KMS-11 (cell line): ENCODE measurements around the gene CAND1.

Experiments used
- H2AFZ ChIP-seq: fragments of 200-600 bp; sonication (generic); 2 replicates; pipeline ENCODE4 v1.6.1; 2016; ENCODE audit warnings: antibody characterized with exemption, mixed run types, low read depth
- H3K27ac ChIP-seq: fragments of 200-600 bp; sonication (generic); 2 replicates; pipeline ENCODE4 v1.6.1; 2016; ENCODE audit warnings: mild to moderate bottlenecking, mixed run types
- H3K27me3 ChIP-seq: fragments of 200-600 bp; sonication (generic); 2 replicates; pipeline ENCODE4 v1.6.1; 2017; ENCODE audit warnings: mild to moderate bottlenecking, low read depth, mixed run types, moderate library complexity; ENCODE audit not compliant: insufficient read depth
- H3K36me3 ChIP-seq: fragments of 200-600 bp; sonication (generic); 2 replicates; pipeline ENCODE4 v1.6.1; 2017; ENCODE audit warnings: mild to moderate bottlenecking, mixed run types; ENCODE audit not compliant: insufficient read depth
- H3K4me1 ChIP-seq: fragments of 200-600 bp; sonication (generic); 2 replicates; pipeline ENCODE4 v1.6.1; 2016; ENCODE audit warnings: mild to moderate bottlenecking, low read depth, mixed run types; ENCODE audit not compliant: poor library complexity, severe bottlenecking
- H3K4me2 ChIP-seq: fragments of 200-600 bp; sonication (generic); 2 replicates; pipeline ENCODE4 v1.7.0; 2016; ENCODE audit warnings: mild to moderate bottlenecking, mixed run types
- H3K4me3 ChIP-seq: fragments of 200-600 bp; sonication (generic); IDR thresholded peaks from 2 replicates; pipeline ENCODE4 v1.6.1; 2017; ENCODE audit warnings: low read depth, low read length, mixed read lengths; ENCODE audit not compliant: insufficient read depth
- H3K79me2 ChIP-seq: fragments of 200-600 bp; sonication (generic); 2 replicates; pipeline ENCODE4 v1.6.1; 2016; ENCODE audit warnings: low read depth, mixed run types; ENCODE audit not compliant: insufficient read depth
- H3K9ac ChIP-seq: fragments of 200-600 bp; sonication (generic); 2 replicates; pipeline ENCODE4 v1.6.1; 2016; ENCODE audit warnings: mild to moderate bottlenecking, mixed run types
- H4K20me1 ChIP-seq: fragments of 200-600 bp; sonication (generic); 2 replicates; pipeline ENCODE4 v1.6.1; 2016; ENCODE audit warnings: mild to moderate bottlenecking, mixed run types; ENCODE audit not compliant: insufficient read depth
- TF ChIP-seq, protein P1 (sequence below): fragments of 200-600 bp; sonication (generic); conservative IDR thresholded peaks from 2 replicates; pipeline ENCODE4 v1.6.1; 2017; ENCODE audit warnings: low read depth, mild to moderate bottlenecking, antibody characterized with exemption, low read length, moderate library complexity, mixed read lengths

Gene CAND1

DNA sequence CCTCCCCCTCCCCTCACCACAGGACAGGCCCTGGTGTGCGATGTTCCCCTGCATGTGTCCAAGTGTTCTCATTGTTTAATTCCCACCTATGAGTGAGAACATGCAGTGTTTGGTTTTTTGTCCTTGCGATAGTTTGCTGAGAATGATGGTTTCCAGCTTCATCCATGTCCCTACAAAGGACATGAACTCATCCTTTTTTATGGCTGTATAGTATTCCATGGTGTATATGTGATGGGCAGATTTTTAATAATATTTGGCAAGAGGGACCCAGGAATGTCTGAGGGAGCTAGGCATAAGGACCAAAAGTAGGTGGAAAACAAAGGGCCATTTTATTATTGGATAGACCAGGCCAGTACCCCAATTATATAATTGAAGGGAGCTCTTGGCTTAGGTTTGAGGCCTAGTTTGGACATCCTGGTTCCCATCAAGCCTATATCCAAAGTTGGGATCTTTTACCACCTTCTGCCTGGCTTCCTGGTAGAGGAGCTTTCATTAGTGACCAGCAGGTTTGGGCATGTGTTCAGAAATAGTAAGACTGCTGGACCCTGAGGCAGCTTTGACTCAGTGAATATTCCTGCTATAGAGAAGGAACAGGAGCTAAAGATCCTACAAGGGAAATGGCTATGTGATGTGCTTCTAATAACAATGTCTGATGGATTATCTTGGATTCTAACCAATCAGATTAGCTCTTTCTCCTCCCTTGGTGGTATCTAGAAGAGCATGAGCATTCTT is 76.0 kb downstream of the CAND1 start:
- Histone ChIP-seq H3K27ac (no peak overlapping the region), H3K4me3 (no peak overlapping the region), H3K79me2 (no peaks in the 10 kb centered on the region), H3K27me3 (no peaks in the 10 kb centered on the region), H3K36me3 (no peaks in the 10 kb centered on the region), H3K4me2 (no peak overlapping the region), H3K4me1 (no peaks in the 10 kb centered on the region), H3K9ac (no peak overlapping the region), H4K20me1 (no peaks in the 10 kb centered on the region), H2AFZ (no peak overlapping the region)
- TF ChIP-seq, protein P1, sequence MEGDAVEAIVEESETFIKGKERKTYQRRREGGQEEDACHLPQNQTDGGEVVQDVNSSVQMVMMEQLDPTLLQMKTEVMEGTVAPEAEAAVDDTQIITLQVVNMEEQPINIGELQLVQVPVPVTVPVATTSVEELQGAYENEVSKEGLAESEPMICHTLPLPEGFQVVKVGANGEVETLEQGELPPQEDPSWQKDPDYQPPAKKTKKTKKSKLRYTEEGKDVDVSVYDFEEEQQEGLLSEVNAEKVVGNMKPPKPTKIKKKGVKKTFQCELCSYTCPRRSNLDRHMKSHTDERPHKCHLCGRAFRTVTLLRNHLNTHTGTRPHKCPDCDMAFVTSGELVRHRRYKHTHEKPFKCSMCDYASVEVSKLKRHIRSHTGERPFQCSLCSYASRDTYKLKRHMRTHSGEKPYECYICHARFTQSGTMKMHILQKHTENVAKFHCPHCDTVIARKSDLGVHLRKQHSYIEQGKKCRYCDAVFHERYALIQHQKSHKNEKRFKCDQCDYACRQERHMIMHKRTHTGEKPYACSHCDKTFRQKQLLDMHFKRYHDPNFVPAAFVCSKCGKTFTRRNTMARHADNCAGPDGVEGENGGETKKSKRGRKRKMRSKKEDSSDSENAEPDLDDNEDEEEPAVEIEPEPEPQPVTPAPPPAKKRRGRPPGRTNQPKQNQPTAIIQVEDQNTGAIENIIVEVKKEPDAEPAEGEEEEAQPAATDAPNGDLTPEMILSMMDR, result no peak

DNA sequence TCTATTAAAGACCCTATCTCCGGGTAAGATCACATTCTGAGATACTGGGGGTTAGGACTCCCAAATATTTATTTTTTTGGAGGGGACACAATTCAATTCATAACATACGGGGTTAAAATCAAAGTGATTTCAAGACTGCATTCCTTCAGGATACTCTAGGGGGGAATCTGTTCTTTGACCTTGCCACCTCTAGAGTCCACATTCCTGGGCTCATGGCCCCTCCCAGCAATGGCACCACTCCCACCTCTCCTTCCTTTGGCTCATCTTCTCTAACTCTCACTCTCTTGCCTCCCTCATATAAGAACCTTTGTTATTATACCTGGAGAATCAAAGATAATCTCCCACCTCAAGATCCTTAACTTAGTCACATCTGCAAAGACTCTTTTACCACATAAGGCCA is 79.5 kb downstream of the CAND1 start:
- no peaks in the 10 kb centered on the region for H4K20me1 ChIP-seq
- no peaks in the 10 kb centered on the region for H3K27me3 ChIP-seq
- no peak overlapping the region for H3K27ac ChIP-seq
- H3K36me3 ChIP-seq, result no peaks in the 10 kb centered on the region
- H3K4me1 ChIP-seq, result no peaks in the 10 kb centered on the region
- no peak overlapping the region for H3K9ac ChIP-seq
- no peak overlapping the region for H2AFZ ChIP-seq
- H3K79me2 ChIP-seq, result no peaks in the 10 kb centered on the region
- no peak overlapping the region for H3K4me3 ChIP-seq
- no peak overlapping the region for H3K4me2 ChIP-seq
- TF ChIP-seq, protein P1, result no peak

DNA sequence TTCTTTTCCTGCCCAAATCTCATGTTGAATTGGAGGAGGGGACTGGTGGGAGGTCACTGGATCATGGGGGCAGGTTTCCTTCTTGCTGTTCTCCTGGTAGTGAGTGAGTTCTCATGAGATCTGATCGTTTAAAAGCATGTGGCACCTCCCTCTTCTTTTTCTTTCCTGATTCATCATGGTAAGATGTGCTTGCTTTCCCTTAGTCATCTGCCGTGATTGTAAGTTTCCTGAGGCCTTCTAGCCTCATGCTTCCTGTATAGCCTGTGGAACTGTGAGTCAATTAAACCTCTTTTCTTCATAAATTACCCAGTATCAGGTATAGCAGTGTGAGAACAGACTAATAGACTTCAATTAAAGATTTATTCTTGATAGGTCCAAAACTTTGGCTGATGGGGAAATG is 83.5 kb downstream of the CAND1 start:
- H3K27me3 ChIP-seq, result no peaks in the 10 kb centered on the region
- no peaks in the 10 kb centered on the region for H3K36me3 ChIP-seq
- no peak overlapping the region for H3K27ac ChIP-seq
- H3K4me1 ChIP-seq, result peaks cover 6% of the 10 kb centered on the region
- no peak overlapping the region for H3K4me2 ChIP-seq
- TF ChIP-seq, protein P1, result no peak
- H2AFZ ChIP-seq, result no peak overlapping the region
- H4K20me1 ChIP-seq, result no peaks in the 10 kb centered on the region
- no peak overlapping the region for H3K9ac ChIP-seq
- H3K4me3 ChIP-seq, result no peak overlapping the region
- H3K79me2 ChIP-seq, result no peaks in the 10 kb centered on the region

DNA sequence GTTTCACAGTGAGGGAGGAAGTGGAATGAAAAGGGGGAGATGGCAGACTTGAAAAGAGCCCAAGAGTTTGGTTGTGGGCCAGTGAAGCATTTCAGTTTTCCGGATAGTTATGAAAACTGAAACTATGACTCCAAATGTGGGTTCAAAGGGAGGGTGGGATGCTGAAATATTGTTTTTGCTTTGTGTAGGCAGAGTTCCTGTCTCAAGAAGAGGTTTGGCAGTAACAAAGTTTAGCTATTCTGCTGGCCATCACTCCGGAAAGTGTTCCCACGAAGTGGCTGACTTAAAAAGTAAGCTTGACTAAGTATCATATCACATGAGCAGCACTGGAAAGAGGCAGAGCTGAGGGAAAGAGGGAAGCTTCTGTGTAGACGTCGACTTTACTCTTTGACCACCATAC is 85.2 kb downstream of the CAND1 start:
- Histone ChIP-seq H3K4me3 (no peak overlapping the region), H2AFZ (no peak overlapping the region), H4K20me1 (no peaks in the 10 kb centered on the region), H3K27me3 (no peaks in the 10 kb centered on the region), H3K4me2 (no peak overlapping the region), H3K9ac (no peak overlapping the region), H3K4me1 (peaks cover 6% of the 10 kb centered on the region), H3K27ac (no peak overlapping the region), H3K79me2 (no peaks in the 10 kb centered on the region), H3K36me3 (no peaks in the 10 kb centered on the region)
- TF ChIP-seq, protein P1, result no peak
